Keratinocyte (primary cell): Measurements from ENCODE around the gene RAP1GAP2. TPM values are rescaled to one million over a fixed set of nuclear protein-coding genes. Genes with fewer than 3 reads are reported as not detected.

ENCODE experiments used
- DNase-seq: peaks from one replicate; pipeline ENCODE4 v3.0.0-alpha.2; 2011; ENCODE audit warnings: low read depth, missing footprints, low spot score
- FAIRE-seq: peaks from 2 replicates; lab custom pipeline; 2011; peaks lifted over from hg19 to GRCh38; lab: Jason Lieb, UNC
- H2AFZ ChIP-seq: 2 replicates; pipeline ENCODE4 v1.6.0; 2012; ENCODE audit warnings: low read length, control low read depth, inconsistent platforms; ENCODE audit not compliant: control insufficient read depth
- H3K27ac ChIP-seq: 2 replicates; pipeline ENCODE4 v1.5.1; 2011; ENCODE audit warnings: low read length; ENCODE audit not compliant: control insufficient read depth, insufficient read depth
- H3K27me3 ChIP-seq: 3 replicates; pipeline ENCODE4 v1.6.0; 2011; ENCODE audit warnings: low read length; ENCODE audit not compliant: control insufficient read depth, insufficient read depth; ENCODE audit errors: extremely low read depth
- H3K36me3 ChIP-seq, 2 experiments: 2 replicates in 1 of 2; 3 replicates in 1 of 2; pipeline ENCODE4 v1.5.1; 2011; ENCODE audit warnings: low read length in 2 of 2, mild to moderate bottlenecking in 1 of 2; ENCODE audit not compliant: control insufficient read depth in 2 of 2, insufficient read depth in 2 of 2; ENCODE audit errors: extremely low read depth in 1 of 2
- H3K4me1 ChIP-seq: 3 replicates; pipeline ENCODE4 v1.5.1; 2011; ENCODE audit warnings: low read length; ENCODE audit not compliant: control insufficient read depth, insufficient read depth; ENCODE audit errors: extremely low read depth
- H3K4me2 ChIP-seq: 3 replicates; pipeline ENCODE4 v1.6.0; 2011; ENCODE audit warnings: low read depth, low read length; ENCODE audit not compliant: control insufficient read depth, insufficient read depth; ENCODE audit errors: extremely low read depth
- H3K4me3 ChIP-seq, 3 experiments: fragments of 200-600 bp in 1 of 3; sonication (generic) in 1 of 3; 2 replicates in 2 of 3; 3 replicates in 1 of 3; pipeline ENCODE4 v1.5.1; 2011 to 2016; ENCODE audit warnings: low read length in 3 of 3, mild to moderate bottlenecking in 3 of 3, control low read depth in 2 of 3, inconsistent platforms in 1 of 3, low read depth in 1 of 3, mixed read lengths in 1 of 3, mixed run types in 1 of 3, moderate library complexity in 1 of 3; ENCODE audit not compliant: control insufficient read depth in 2 of 3, insufficient read depth in 2 of 3; ENCODE audit errors: extremely low read depth in 1 of 3
- H3K79me2 ChIP-seq: 2 replicates; pipeline ENCODE4 v1.6.0; 2012; ENCODE audit warnings: low read length; ENCODE audit not compliant: control insufficient read depth, insufficient read depth
- H3K9ac ChIP-seq: 3 replicates; pipeline ENCODE4 v1.6.0; 2011; ENCODE audit warnings: low read length; ENCODE audit not compliant: control insufficient read depth, insufficient read depth; ENCODE audit errors: extremely low read depth
- H3K9me1 ChIP-seq: 3 replicates; pipeline ENCODE4 v1.6.0; 2011; ENCODE audit warnings: low read length; ENCODE audit not compliant: control insufficient read depth, insufficient read depth; ENCODE audit errors: extremely low read depth
- H3K9me3 ChIP-seq: 2 replicates; pipeline ENCODE4 v1.5.1; 2012; ENCODE audit warnings: low read depth, low read length; ENCODE audit not compliant: control insufficient read depth
- H4K20me1 ChIP-seq: 3 replicates; pipeline ENCODE4 v1.6.0; 2011; ENCODE audit warnings: low read length; ENCODE audit not compliant: control insufficient read depth, insufficient read depth; ENCODE audit errors: extremely low read depth
- CTCF ChIP-seq, 3 experiments: IDR thresholded peaks in 1 of 3; conservative IDR thresholded peaks in 1 of 3; optimal IDR thresholded peaks in 1 of 3; 2 replicates in 2 of 3; 3 replicates in 1 of 3; pipeline versions ENCODE3 to v1.5.1; 2011; ENCODE audit warnings: low read length in 3 of 3, mild to moderate bottlenecking in 3 of 3, moderate library complexity in 2 of 3, control low read depth in 1 of 3, inconsistent platforms in 1 of 3; ENCODE audit not compliant: insufficient read depth in 2 of 3; ENCODE audit errors: extremely low read depth in 1 of 3
- EZH2 ChIP-seq: IDR thresholded peaks from one replicate; pipeline ENCODE4 v1.6.1; 2012; ENCODE audit warnings: inconsistent platforms, mild to moderate bottlenecking, low read length, moderate library complexity
- dilution Hi-C: fragments of 300-500 bp; cut with MboI; formaldehyde crosslinking; loops from one replicate; pipeline ENCODE4 v1.7.0; 2020; ENCODE audit warnings: low sequenced_read_pairs; ENCODE audit not compliant: extremely low pct_ligation_motif_present
- polyA plus RNA-seq, 5 experiments: library from polyadenylated mRNA; depleted of rRNA in 3 of 5; stranded (reverse) in 3 of 5; stranded (forward) in 1 of 5; unstranded in 1 of 5; fragments of >200 nt; gene quantifications; 1 replicate in 1 of 5; 2 replicates in 3 of 5; 3 replicates in 1 of 5; pipeline versions ENCODE4 v1.2.1 to v1.2.3, GENCODE V29; 2011 to 2012; ENCODE audit warnings: missing spikeins in 2 of 5, low read depth in 1 of 5, low replicate concordance in 1 of 5

Gene RAP1GAP2
- polyA plus RNA-seq, 1 donor (not counting 4 experiments of a cell fraction or from before 2014, with no cell fraction given) = 13.6 TPM

- no peak for FAIRE-seq
Observed at GRCh38 chr17:2849327-2849670, 53.1 kb downstream of the RAP1GAP2 start.

GRCh38 chr17:2850991-2851390 lies 54.8 kb downstream of the RAP1GAP2 start:
- Histone ChIP-seq H3K4me1 (peaks cover 7% of the 10 kb centered on the region), H3K79me2 (peaks cover 20% of the 10 kb centered on the region), H4K20me1 (no peaks in the 10 kb centered on the region), H3K9me3 (no peaks in the 10 kb centered on the region), H3K9me1 (peaks cover 2% of the 10 kb centered on the region), H3K9ac (no peak overlapping the region), H3K4me3 (no peak overlapping the region), H3K36me3 (no peaks in the 10 kb centered on the region), H2AFZ (no peak overlapping the region), H3K4me2 (no peak overlapping the region), H3K27me3 (no peaks in the 10 kb centered on the region), H3K27ac (no peak overlapping the region)
- FAIRE-seq (no peak), DNase-seq (no peak)
- no peak for TF ChIP-seq CTCF (optimal IDR thresholded peaks at IDR 0.05 in 1 of 3, IDR thresholded peaks at IDR 0.05 in 1 of 3, conservative IDR thresholded peaks at IDR 0.05 in 1 of 3; ENCODE audit: extremely low read depth in 1 of 3, insufficient read depth in 2 of 3, low read length in 3 of 3)
- no peak for TF ChIP-seq EZH2
- dilution Hi-C loops = no loop called here

More at GRCh38 chr17:2849327-2849670, 53.1 kb downstream of the RAP1GAP2 start:
- Histone ChIP-seq H3K36me3 (no peaks in the 10 kb centered on the region), H3K9ac (no peak overlapping the region), H2AFZ (no peak overlapping the region), H3K4me1 (no peaks in the 10 kb centered on the region), H3K4me2 (no peak overlapping the region), H3K27ac (no peak overlapping the region), H3K79me2 (peaks cover 4% of the 10 kb centered on the region), H3K9me1 (no peaks in the 10 kb centered on the region), H4K20me1 (no peaks in the 10 kb centered on the region), H3K4me3 (no peak overlapping the region), H3K9me3 (no peaks in the 10 kb centered on the region), H3K27me3 (no peaks in the 10 kb centered on the region)
- DNase-seq = no peak
- TF ChIP-seq CTCF (optimal IDR thresholded peaks at IDR 0.05 in 1 of 3, IDR thresholded peaks at IDR 0.05 in 1 of 3, conservative IDR thresholded peaks at IDR 0.05 in 1 of 3; ENCODE audit: extremely low read depth in 1 of 3, insufficient read depth in 2 of 3, low read length in 3 of 3) (no peak), EZH2 (no peak)
- dilution Hi-C loops = no loop called here
